Activated naive CD4-positive, alpha-beta T cell (primary cell): ENCODE measurements around the gene CDH3.
A peak's percentile ranks its signal among the peaks of the same experiment; 100 is the strongest.

Source experiments
- DNase-seq, 4 experiments: peaks; one replicate each; lab custom pipeline; 2025; lab: John Stamatoyannopoulos, UW

CDH3 gene

DNA sequence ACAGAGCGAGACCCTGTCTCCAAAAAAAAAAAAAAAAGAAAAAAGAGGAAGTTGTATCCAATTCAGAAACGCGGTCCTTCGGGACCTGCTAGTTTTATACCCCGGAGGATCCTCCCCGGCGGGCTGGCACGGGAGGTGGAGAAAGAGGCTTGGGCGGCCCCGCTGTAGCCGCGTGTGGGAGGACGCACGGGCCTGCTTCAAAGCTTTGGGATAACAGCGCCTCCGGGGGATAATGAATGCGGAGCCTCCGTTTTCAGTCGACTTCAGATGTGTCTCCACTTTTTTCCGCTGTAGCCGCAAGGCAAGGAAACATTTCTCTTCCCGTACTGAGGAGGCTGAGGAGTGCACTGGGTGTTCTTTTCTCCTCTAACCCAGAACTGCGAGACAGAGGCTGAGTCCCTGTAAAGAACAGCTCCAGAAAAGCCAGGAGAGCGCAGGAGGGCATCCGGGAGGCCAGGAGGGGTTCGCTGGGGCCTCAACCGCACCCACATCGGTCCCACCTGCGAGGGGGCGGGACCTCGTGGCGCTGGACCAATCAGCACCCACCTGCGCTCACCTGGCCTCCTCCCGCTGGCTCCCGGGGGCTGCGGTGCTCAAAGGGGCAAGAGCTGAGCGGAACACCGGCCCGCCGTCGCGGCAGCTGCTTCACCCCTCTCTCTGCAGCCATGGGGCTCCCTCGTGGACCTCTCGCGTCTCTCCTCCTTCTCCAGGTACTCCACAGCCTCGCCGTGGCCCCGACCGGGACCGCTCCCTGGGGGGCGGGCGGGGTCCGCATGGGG is at the start of gene CDH3:
Gene CDH3, plus strand, starts transcription at position 596 of the 779 bp plus-strand sequence. Its CDS starts 70 bp downstream, at position 666.
- peak in 1 of 4 experiments; percentile 13 for DNase-seq

GRCh38 chr16:68596266-68596665 is 48.8 kb upstream of the CDH3 start:
- no peak for DNase-seq

GRCh38 chr16:68599586-68599985 is 45.5 kb upstream of the CDH3 start:
- no peak for DNase-seq

- no peak for DNase-seq
Observed at GRCh38 chr16:68605746-68606145, 39.4 kb upstream of the CDH3 start.

- DNase-seq = no peak
Observed at GRCh38 chr16:68607443-68607842, 37.7 kb upstream of the CDH3 start.

GRCh38 chr16:68608330-68608729 is 36.8 kb upstream of the CDH3 start:
- no peak for DNase-seq

DNA sequence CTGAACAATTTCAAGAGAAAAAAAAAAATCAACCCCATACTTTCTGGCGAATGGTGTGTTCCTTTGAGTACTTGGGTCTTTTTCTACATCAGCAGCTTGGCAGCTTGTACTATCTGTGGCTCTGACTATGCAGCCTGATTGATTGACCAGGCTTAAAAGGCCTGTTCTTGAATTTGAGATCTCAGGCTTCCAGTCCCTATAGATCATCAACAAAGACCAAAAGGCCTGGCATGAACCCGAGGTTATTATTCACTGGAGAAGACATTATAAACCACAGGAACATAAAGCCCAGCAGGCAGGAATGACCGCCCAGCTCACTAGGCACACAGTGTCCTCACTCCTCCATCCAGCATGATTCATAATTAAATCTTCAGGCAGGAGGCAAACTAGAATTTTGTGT is 32.1 kb upstream of the CDH3 start:
- no peak for DNase-seq

GRCh38 chr16:68617734-68618133 is 27.4 kb upstream of the CDH3 start:
- no peak for DNase-seq

DNA sequence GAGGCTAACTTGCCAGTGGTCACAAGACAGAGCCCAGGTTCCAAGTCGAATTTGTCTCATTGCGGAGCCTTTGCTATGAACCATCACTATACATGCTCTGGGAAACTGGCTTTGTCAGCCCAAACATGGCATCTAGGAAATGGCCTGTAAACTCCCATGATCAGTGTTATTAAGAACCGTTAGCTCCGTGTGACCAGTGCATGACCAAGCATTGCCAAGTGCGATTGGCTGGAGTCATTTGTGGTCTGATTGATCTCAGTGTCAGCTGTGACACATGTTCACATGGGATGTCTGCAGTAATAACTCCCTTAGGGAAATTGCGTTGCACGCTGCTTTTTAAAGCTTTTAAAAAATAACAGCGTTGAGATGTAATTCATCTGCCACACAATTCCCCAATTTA is 18.6 kb upstream of the CDH3 start:
- DNase-seq = no peak

- DNase-seq = no peak
Observed at GRCh38 chr16:68627951-68628425, 17.1 kb upstream of the CDH3 start.

GRCh38 chr16:68629351-68629910 is 15.7 kb upstream of the CDH3 start:
- no peak for DNase-seq

GRCh38 chr16:68636064-68636560 is 9.0 kb upstream of the CDH3 start:
- DNase-seq = no peak

- no peak for DNase-seq
Observed at GRCh38 chr16:68636818-68637217, 8.3 kb upstream of the CDH3 start.

DNA sequence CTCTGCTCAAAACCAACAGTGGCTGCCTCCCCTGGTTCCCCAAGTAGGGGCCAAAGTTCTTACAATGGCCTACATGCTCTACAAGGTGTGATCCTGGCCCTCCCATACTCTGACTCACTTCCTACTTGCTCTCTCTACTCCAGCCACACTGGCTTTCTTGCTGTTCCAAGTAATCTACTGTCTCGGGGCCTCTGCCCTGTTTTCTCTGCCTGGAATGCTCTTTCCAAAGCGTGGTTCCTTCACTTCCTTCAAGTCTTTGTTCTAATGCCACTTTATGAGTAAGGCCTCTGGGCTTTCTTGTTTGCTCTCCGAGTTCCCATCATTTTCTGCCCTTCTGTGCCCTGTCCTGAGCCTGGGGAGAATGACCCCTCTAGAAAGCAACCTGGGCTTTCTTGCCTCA is 4.1 kb upstream of the CDH3 start:
- no peak for DNase-seq

DNA sequence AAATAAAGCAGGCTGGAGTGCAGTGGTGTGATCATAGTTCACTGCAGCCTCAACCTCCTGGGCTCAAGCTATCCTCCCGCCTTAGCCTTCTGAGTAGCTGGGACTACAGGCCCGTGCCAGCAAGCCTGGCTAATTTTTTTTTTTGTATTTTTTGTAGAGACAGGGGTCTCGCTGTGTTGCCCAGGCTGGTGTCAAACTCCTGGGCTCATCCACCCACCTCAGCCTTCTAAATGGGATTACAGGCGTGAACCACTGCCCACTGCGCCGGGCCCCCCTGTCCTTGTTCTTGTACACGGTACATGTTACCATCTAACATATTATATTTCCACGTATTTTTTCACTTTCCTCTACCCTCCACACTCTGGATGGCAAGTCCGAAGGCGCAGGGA is 3.1 kb upstream of the CDH3 start:
- no peak for DNase-seq

DNA sequence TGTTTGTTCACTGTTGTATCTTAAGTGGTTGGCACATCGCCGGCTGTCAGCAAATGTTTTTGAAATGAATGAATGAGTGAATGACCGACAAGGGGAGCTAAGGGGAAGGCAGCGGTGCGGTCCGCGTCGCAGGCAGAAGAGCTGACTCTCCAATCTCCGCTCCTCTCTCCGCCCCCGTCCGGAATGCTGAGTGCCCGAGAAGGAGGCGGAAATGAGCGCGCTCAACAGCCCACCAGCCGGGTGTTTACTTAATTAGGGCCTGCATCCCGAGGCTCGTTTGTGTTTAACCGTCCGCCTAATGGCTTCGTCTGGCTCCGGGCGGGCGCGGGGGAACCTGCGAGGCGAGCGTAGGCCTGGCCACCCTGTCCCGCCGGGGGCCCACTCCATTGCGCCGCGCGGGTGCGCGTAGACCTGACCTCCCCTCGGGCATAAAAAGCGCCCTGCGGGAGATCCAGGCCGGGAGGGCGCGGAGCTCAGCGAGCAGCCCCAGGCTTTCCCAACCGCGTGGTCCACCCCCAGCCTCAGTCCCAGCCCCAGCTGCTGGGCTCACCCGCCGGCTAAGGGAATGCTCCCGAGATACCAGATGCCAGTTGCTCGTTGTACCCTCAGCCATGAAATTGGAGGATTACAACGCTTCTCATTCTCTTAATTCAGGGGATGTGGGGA is 2.5 kb upstream of the CDH3 start:
- no peak for DNase-seq

DNA sequence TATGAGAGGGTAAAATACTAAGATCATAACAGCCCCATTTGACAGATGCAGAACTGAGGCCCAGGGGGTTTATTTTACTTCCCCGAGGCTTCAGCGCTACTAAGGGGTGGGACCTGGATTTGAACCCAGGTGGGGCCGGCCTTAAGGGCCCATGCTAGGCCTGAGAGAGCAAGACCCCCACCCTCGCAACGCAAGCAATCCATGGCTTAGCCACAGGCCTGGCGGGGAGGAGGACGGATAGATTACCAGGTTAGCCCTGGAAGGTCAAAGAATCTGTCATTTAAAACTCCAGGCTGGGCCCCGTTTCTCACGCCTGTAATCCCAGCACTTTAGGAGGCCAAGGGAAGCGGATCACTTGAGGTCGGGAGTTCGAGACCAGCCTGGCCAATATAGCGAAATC is 1.9 kb upstream of the CDH3 start:
- DNase-seq = no peak

GRCh38 chr16:68643847-68644246 is 1.3 kb upstream of the CDH3 start:
- DNase-seq = no peak

DNA sequence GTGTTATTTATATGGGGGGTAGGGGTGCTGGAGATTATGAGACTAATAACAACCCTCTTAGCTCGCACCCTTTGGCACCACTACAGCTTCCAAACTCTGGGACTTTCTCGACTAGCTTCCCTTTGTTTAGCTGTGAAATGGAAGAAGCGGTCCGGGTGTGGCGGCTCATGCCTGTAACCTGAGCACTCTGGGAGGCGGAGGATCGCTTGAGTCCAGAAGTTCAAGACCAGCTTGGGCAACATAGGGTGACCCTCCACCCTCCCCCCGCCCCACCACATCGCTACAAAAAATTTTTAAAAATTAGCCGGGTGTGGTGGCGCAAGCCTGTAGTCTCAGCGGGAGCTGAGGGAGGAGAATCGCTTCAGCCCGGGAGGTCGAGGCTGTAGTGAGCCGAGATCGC is 814 bp upstream of the CDH3 start:
- no peak for DNase-seq

DNA sequence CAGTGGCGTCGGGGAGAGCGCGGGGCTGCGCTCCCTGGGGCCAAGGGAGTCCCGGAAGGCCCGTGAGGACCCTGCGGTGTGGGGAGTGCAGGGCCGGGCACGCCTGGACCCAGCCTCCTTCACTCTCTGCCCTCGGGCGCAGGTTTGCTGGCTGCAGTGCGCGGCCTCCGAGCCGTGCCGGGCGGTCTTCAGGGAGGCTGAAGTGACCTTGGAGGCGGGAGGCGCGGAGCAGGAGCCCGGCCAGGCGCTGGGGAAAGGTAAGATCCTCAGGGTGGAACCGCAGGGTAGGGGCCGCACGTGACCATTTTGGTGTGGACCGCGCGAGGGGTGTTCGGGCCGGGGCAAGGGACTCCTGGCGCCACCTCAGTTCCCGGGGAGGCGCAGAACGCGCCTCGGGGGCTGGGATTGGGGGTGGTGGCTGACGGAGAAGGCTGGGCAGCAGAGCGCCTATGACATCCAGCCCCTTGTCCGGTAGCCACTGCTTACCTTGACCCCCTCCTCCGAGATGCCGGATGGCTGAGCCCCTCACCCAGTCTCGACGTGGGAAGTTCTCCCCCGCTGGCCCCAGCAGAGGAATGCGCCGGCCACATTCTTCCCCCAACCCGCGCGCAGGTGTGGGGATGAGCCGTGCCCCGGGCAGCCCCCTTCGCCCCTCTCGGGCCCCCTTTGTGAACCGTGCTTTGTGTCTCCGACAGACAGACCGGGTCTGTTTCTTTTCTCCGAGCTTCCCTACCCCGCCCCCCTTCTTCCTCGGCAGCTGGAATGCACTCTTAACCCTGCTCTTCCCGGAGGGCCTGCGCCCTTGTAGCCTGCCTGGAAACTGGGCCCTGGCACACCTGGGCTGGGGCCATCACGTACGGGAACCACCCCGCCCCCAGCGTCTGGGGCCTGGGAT is 631 bp downstream of the CDH3 start:
- no peak for DNase-seq

DNA sequence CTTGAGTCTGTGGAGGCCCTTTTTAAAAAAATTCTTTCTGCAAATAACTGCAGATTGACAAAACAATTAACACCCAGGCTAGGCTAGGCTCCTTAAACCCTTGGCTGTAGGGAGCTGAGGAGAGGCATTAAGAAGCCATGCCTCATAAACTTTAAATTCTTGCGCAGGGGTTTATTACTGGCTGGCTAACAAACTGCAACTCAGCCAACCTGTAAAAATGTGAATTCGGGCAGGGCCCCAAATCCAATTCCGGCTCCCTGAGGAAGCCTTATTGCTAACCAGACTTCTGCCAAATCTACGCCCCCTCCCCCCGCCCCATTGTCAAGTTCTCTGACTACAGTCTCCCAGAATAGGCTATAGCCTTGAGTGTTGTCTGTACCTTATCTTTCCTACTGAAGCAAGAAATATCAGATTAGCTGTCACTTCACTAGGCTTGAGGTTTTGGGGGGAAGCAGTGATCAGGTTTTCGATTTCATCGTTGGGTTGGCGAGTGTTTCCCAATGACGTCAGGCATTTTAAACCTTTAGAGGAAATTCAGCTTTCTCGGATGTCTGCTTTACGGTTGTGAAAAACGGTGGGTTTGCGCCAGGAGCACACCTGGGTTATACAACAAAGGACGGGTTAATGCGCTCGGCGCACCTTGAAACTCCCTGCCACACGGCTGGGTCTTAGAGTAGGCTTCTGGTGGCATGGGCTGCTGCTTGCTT is 2.0 kb downstream of the CDH3 start:
- no peak for DNase-seq
